NK-92 (cell line): ENCODE results near the gene UTS2R.
"Not testable (repeated sequence)": the region's sequence is repeated elsewhere in the genome, so short reads cannot be mapped to it uniquely, and the experiment has no call there.

ENCODE experiments used
- DNase-seq: peaks from one replicate; lab custom pipeline; 2025; ENCODE audit not compliant: unreplicated experiment; lab: John Stamatoyannopoulos, UW

Gene UTS2R

DNA sequence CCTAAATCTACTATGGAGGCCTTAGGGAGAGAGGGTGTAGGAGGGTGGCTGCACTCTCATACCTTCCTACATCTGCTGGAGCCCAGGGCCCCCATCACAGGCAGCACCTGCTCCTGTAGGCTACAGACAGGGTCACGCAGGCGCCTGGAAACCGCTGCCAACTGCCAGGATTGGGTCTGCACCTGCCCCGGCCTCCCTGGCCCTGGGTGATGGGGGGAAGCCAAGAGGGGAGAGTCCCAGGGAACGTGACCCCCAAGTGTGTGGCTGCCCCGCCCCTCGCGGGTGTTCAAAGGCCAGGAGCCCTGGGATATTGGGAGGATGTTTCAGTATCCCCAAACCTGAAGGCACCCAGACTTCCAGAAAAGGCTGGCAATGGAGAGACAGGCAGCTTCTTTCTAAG is 18.1 kb upstream of the UTS2R start:
- DNase-seq, result no peak

GRCh38 chr17:82354804-82355308 is 16.7 kb upstream of the UTS2R start:
- no peak for DNase-seq

DNA sequence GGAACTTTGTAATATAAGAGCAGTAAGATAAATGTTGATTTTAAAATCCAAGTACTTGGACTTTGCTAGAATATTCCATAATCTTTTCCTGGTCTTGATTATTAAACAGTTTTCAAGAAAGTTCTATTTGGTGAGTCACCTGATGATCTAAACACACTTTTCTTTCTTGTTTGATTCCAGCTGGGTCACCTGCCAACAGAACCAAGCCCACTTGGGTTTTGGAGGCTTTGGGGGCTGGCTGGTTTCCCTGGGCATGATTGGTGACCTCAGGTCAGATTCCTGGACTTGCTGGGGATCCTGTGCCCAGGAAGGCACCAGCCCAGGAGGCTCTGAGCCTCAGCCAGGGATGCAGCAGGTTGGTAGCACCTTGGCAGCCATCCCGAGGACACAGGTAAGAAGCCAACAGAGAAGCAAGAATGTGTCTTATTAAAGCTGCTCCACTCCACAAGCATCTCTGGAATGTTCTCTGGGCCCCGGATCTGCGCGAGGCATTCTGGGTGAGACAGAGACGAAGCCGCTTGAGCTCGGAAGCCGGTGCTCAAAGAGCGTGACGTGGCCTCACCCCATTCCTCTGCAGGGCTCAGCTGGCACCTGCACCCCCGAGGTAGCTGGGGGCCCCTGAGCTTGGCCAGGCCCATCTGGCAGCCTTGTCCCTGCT is 15.7 kb upstream of the UTS2R start:
- DNase-seq, result no peak

DNA sequence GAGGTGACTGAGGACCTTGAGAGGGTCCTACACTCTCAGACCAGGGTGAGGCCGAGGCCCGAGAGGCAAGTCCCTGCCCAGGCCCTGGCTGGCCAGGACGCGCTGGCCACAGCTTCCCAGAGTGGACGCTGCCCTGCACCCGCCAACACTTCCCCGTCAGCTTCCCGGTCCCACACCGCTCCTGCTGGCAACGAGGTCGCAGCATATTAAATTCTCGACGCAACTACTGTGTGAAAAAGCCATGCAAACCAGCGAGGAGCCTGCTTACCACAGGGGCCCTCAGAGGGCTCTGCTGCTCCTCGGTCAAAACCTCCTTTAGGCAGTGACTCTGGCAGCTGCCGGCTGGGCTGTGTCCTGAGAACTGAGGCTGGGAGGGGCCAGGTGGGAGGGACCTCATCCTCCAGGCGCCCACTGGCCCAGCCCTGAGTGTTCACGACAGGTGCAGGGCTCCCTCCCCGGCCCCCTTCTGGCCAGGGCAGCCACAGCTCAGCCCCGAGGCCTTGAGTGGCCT is 14.7 kb upstream of the UTS2R start:
- no peak for DNase-seq

GRCh38 chr17:82357394-82357793 is 14.2 kb upstream of the UTS2R start:
- no peak for DNase-seq

- no peak for DNase-seq
Measured at GRCh38 chr17:82358465-82359350, 12.9 kb upstream of the UTS2R start, which contains the start of gene TEX19. Gene TEX19 (plus strand): TSS chr17:82359247. CDS start chr17:82362151, 2,904 bp downstream.

DNA sequence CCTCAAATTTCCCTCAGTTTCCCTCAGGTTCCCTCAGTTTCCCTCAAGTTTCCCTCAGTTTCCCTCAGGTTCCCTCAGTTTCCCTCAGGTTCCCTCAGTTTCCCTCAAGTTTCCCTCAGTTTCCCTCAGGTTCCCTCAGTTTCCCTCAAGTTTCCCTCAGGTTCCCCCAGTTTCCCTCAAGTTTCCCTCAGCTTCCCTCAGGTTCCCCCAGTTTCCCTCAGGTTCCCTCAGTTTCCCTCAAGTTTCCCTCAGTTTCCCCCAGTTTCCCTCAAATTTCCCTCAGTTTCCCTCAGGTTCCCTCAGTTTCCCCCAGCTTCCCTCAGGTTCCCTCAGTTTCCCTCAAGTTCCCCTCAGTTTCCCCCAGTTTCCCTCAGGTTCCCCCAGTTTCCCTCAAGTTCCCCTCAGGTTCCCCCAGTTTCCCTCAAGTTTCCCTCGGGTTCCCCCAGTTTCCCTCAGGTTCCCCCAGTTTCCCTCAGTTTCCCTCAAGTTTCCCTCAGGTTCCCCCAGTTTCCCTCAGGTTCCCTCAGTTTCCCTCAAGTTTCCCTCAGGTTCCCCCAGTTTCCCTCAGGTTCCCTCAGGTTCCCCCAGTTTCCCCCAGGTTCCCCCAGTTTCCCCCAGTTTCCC is 12.0 kb upstream of the UTS2R start:
- DNase-seq, result not testable (repeated sequence)

DNA sequence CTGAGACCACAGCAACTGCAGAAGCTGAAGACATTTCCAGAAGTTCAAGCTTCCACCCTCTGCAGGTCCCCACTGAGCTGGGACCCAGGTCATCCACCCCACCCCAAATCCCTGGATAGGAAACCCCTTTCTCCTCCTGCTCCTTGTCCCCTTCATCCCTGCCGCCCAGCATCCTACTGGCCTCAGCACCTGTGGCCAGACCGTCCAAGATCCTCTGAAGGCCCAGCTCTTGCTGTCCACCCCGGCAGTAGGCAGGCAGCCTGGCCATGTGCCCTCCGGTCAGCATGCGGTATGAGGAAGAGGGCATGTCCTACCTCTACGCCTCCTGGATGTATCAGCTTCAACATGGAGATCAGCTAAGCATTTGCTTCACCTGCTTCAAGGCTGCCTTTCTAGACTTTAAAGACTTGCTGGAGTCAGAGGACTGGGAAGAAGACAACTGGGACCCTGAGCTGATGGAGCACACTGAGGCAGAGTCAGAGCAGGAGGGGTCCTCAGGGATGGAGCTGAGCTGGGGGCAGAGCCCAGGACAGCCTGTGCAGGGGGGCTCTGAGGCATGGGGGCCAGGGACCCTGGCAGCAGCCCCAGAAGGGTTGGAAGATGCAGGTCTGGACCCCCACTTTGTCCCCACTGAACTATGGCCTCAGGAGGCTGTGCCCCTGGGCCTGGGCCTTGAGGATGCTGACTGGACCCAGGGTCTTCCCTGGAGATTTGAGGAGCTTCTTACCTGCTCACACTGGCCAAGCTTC is 9.5 kb upstream of the UTS2R start:
- DNase-seq, result no peak

GRCh38 chr17:82365606-82366295 is 5.8 kb upstream of the UTS2R start:
- no peak for DNase-seq

DNA sequence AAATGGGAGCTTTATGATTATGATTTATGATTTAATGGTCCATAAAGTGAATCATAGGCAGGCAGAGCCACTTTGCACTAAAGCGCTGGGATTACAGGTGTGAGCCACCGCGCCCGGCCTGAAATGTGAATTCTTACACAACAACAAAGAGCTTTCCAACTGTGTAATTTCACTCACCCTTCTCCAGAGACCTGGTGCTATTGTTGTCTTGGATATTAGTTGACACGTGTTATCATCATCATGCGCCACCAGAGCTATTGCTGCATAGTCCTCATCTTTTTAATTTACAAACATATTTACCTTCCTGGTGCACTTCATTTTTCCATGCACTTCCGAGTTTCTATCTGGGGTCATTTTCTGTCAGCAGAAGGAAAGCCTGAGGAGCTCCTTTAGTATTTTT is 4.8 kb upstream of the UTS2R start:
- DNase-seq, result no peak

DNA sequence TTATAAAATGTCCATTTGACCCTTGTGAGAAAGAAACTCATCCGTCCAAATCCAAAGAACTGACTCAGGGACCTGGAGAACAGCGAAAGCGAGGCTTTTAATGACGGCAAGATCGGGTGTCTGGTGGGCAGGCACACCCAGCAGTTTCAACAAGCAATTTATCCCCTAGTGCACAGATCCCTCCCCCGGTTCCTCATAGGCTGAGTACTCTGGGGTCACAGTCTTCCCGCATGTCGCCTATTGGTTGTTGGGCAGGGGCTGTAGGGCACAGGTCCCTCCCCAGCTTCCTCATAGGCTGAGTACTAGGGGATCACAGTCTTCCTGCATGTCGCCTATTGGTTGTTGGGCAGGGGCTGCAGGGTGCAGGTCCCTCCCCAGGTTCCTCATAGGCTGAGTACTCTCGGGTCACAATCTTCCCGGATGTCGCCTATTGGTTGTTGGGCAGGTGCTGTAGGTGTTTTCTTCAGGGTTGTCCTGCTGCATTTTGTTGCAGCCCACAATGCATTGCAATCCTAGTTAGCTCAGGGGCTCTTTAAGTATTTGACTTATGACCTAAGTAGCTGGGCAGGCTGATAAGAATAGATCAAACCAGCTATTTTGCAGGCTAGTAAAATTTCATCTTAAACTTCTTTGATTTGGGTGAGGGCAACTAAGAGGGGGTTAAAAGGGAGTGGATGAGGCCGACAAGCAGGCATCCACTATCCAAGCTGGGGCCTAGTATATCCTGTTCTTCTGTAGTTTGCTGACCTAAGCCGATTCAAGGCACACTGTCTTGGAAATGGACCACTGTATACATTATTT is 3.6 kb upstream of the UTS2R start:
- DNase-seq, result no peak

- DNase-seq, result no peak
Measured at GRCh38 chr17:82369211-82369610, 2.4 kb upstream of the UTS2R start.

- DNase-seq, result no peak
Measured at GRCh38 chr17:82370471-82371332, 863 bp upstream of the UTS2R start.

DNA sequence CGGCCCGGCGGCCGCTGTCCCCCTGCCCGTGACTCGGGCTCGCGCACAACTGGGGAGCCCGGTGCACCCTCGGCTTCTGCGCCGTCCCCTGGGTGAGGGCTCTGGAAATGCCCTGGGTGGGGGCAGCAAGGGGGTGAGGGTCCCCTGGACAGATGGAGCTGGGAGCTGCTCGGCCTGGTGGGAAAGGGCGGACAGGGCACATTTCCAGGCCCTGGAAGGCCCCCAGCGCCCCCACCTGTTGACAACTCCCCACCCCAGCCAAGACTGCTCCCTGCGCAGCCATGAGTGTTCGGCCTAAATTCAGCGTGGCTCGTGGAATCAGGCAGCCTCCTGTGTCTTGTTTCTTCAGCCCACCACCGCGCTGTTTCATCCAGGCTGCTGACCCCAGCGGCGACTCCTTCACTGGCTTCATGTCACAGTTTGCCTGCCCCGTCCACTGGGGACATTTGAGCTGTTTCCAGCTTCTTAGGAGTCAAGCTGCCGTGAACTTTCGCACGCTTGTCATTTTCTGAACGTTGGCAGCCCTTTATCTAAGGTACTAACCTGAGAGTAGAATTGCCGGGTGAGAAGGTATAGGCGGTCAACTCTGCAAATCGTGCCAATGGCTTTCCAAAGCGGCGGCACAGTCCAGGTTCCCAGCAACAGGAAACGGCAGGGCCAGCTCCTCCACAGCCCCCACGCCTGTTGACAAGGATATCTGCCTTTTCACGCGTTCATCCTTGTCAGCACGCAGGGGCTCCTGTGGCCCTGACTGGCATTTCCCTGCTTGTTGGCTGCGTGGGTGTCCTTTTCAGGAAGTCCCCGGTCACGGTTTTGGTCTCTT is 895 bp downstream of the UTS2R start:
- DNase-seq, result no peak

GRCh38 chr17:82373072-82373452 is 1.5 kb downstream of the UTS2R start:
- DNase-seq, result not testable (repeated sequence)

DNA sequence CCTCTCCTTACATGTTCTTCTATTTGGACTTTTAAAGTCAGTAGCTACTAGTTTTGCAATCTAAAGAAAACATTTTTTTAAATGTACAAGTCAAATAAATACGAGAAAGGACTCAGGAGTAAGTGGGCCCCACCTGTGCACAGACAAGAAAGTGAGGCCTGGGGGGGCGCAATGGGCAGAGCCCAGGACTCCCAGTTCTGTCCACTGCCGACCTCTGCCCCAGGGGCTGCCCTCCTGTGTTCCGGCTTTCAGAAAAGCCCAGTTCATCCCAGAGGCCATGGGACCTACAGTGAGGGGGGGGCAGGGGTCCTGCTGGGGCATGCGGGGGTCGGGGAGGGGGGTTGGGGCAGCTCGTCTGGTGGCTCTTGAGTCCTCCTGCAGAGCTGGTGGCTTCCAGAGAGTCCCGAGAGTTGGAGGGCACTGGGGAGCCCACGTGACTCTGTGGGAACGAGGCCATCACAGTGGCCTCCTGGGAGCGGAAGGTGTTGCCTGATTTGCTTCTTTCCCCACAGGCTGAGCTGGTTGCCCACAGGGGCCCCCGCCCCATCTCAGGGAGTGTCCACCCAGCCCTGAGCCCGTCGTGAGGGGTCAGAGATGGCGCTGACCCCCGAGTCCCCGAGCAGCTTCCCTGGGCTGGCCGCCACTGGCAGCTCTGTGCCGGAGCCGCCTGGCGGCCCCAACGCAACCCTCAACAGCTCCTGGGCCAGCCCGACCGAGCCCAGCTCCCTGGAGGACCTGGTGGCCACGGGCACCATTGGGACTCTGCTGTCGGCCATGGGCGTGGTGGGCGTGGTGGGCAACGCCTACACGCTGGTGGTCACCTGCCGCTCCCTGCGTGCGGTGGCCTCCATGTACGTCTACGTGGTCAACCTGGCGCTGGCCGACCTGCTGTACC is 2.4 kb downstream of the UTS2R start:
- no peak for DNase-seq
